Measurements from ENCODE around the gene TRIM65.

Gene TRIM65

DNA sequence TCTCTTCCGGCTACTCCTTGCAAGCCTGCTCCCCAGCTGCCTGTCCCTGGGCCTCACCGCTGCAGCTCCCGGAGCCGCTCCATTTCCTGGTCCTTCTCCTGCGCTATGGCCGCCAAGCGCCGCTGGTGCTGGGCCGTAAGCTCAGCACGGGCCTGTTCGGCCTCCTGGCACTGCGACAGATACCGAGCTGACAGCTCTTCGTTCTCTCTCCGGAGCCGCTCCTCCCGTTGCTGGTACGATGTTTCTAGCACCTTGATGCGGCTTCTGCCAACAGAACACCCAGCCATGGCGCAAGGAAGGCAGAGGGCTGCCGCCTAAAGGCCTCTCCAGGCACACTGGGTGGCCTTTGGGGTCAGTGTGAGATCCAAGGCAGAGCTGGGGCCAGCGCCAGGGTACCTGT is 22.9 kb upstream of the TRIM65 start:
- no peaks in the 10 kb centered on the region for H3K27me3 ChIP-seq (replicated peaks; ENCODE audit: insufficient read depth, low read length)
- TF ChIP-seq EZH2phosphoT487 (IDR thresholded peaks at IDR 0.05; ENCODE audit: low read length) (no peak), EZH2 (optimal IDR thresholded peaks at IDR 0.05; ENCODE audit: low read depth, low read length) (no peak)
- TF ChIP-seq, protein P1, sequence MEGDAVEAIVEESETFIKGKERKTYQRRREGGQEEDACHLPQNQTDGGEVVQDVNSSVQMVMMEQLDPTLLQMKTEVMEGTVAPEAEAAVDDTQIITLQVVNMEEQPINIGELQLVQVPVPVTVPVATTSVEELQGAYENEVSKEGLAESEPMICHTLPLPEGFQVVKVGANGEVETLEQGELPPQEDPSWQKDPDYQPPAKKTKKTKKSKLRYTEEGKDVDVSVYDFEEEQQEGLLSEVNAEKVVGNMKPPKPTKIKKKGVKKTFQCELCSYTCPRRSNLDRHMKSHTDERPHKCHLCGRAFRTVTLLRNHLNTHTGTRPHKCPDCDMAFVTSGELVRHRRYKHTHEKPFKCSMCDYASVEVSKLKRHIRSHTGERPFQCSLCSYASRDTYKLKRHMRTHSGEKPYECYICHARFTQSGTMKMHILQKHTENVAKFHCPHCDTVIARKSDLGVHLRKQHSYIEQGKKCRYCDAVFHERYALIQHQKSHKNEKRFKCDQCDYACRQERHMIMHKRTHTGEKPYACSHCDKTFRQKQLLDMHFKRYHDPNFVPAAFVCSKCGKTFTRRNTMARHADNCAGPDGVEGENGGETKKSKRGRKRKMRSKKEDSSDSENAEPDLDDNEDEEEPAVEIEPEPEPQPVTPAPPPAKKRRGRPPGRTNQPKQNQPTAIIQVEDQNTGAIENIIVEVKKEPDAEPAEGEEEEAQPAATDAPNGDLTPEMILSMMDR (IDR thresholded peaks at IDR 0.05; ENCODE audit: low read length): no peak
- no peaks in the 10 kb centered on the region for H3K4me1 ChIP-seq (ENCODE audit: low read length)
- H3K9me3 ChIP-seq (replicated peaks; ENCODE audit: insufficient read depth, low read length): no peaks in the 10 kb centered on the region
- H3K36me3 ChIP-seq (replicated peaks; ENCODE audit: insufficient read depth, low read length): no peaks in the 10 kb centered on the region
- H2AFZ ChIP-seq (ENCODE audit: low read length): no peak overlapping the region
- H3K79me2 ChIP-seq (ENCODE audit: low read length): no peaks in the 10 kb centered on the region
- H3K4me3 ChIP-seq (ENCODE audit: low read length): no peak overlapping the region
- no peak overlapping the region for H3K9ac ChIP-seq (ENCODE audit: low read length)
- DNase-seq: no peak
- H3K27ac ChIP-seq (ENCODE audit: low read length): no peak overlapping the region
- no peak overlapping the region for H3K4me2 ChIP-seq (ENCODE audit: low read depth, low read length)
- no peaks in the 10 kb centered on the region for H3K9me2 ChIP-seq (replicated peaks; ENCODE audit: insufficient read depth, low read length)
- no peaks in the 10 kb centered on the region for H4K20me1 ChIP-seq (ENCODE audit: insufficient read depth, low read length)
- no peaks in the 10 kb centered on the region for H3F3A ChIP-seq (ENCODE audit: insufficient read depth, low read length)

DNA sequence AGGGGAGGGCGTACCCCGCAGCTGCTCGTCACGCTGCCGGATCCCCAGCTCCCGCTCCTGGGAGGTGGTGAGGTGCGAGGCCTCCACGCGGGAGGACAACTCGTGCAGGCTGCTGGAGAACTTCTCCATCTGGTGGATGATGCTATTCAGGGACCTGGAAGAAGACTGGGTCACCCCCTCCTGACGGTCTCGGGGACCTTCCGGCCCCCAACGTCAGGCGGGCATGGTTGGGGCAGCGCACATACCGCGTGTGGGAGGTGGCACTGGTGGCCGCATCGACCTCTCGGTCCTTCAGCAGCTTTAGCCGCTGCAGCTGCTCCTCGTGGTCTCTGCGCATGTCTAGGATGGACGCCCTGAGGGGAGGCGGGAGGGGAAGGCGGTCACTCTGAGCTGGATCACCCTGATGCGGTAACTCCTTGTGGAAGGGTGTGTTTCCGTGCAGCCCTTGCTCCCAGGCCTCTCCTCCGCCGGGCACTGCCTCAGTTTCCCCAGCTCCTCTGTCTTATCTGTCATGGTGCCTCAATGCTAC is 21.2 kb upstream of the TRIM65 start:
- H3K9ac ChIP-seq (ENCODE audit: low read length): no peak overlapping the region
- no peaks in the 10 kb centered on the region for H3K9me2 ChIP-seq (replicated peaks; ENCODE audit: insufficient read depth, low read length)
- TF ChIP-seq EZH2 (optimal IDR thresholded peaks at IDR 0.05; ENCODE audit: low read depth, low read length) (no peak), EZH2phosphoT487 (IDR thresholded peaks at IDR 0.05; ENCODE audit: low read length) (no peak)
- TF ChIP-seq, protein P1 (IDR thresholded peaks at IDR 0.05; ENCODE audit: low read length): no peak

DNA sequence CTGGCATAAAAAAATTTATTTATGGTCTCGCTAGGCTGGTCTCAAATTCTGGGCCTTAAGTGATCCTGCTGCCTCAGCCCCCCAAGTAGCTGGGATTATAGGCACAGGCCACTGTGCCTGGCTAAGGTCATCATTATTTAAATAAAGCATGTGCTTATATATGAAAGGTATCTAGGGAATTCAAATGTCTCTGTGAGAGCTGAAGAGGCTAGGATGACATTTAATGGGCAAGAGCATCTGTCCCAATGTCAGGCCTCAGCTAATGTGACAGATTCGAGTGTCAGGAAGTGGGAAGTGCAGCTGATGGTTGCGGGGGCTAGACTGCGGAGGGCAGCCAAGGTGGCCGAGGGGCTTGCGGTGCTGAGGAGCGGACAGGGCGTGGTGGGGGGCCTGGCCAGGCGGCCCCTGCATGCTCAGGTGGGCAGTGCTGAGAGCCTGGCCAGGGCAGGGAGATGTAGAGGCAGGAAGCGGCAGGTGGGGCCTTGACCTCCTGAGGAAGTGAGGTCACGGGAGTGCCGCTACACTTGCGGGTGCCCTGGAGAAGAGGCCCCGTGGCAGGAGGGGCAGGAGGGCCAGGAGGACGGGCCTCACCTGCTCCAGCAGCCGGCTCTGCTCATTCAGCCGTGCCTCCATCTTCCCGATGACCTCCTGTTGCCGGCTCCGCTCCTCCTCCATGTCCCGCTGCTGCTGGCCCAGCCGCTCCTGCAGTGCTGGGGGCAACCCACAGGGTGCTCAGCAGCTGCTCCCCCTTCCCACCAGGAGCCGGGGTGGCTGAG is 20.6 kb upstream of the TRIM65 start:
- no peaks in the 10 kb centered on the region for H3K36me3 ChIP-seq (replicated peaks; ENCODE audit: insufficient read depth, low read length)
- H3K79me2 ChIP-seq (ENCODE audit: low read length): no peaks in the 10 kb centered on the region
- H3K27ac ChIP-seq (ENCODE audit: low read length): no peak overlapping the region
- no peaks in the 10 kb centered on the region for H4K20me1 ChIP-seq (ENCODE audit: insufficient read depth, low read length)
- H3K4me3 ChIP-seq (ENCODE audit: low read length): no peak overlapping the region
- no peak overlapping the region for H3K4me2 ChIP-seq (ENCODE audit: low read depth, low read length)
- H3K27me3 ChIP-seq (replicated peaks; ENCODE audit: insufficient read depth, low read length): no peaks in the 10 kb centered on the region
- DNase-seq: no peak
- H3K4me1 ChIP-seq (ENCODE audit: low read length): no peaks in the 10 kb centered on the region
- no peak overlapping the region for H3K9ac ChIP-seq (ENCODE audit: low read length)
- no peaks in the 10 kb centered on the region for H3K9me3 ChIP-seq (replicated peaks; ENCODE audit: insufficient read depth, low read length)
- no peak for TF ChIP-seq EZH2phosphoT487 (IDR thresholded peaks at IDR 0.05; ENCODE audit: low read length)
- no peak for TF ChIP-seq EZH2 (optimal IDR thresholded peaks at IDR 0.05; ENCODE audit: low read depth, low read length)
- TF ChIP-seq, protein P1 (IDR thresholded peaks at IDR 0.05; ENCODE audit: low read length): no peak
- no peaks in the 10 kb centered on the region for H3K9me2 ChIP-seq (replicated peaks; ENCODE audit: insufficient read depth, low read length)
- H2AFZ ChIP-seq (ENCODE audit: low read length): no peak overlapping the region
- no peaks in the 10 kb centered on the region for H3F3A ChIP-seq (ENCODE audit: insufficient read depth, low read length)

More for the DNA sequence above, 21.2 kb upstream of the TRIM65 start:
- no peak overlapping the region for H3K4me2 ChIP-seq (ENCODE audit: low read depth, low read length)
- no peaks in the 10 kb centered on the region for H3K27me3 ChIP-seq (replicated peaks; ENCODE audit: insufficient read depth, low read length)
- no peak for DNase-seq
- no peaks in the 10 kb centered on the region for H3K9me3 ChIP-seq (replicated peaks; ENCODE audit: insufficient read depth, low read length)
- no peak overlapping the region for H3K27ac ChIP-seq (ENCODE audit: low read length)
- H3K4me3 ChIP-seq (ENCODE audit: low read length): no peak overlapping the region
- H3K4me1 ChIP-seq (ENCODE audit: low read length): no peaks in the 10 kb centered on the region
- H3K36me3 ChIP-seq (replicated peaks; ENCODE audit: insufficient read depth, low read length): no peaks in the 10 kb centered on the region
- no peaks in the 10 kb centered on the region for H3F3A ChIP-seq (ENCODE audit: insufficient read depth, low read length)
- H2AFZ ChIP-seq (ENCODE audit: low read length): no peak overlapping the region
- H3K79me2 ChIP-seq (ENCODE audit: low read length): no peaks in the 10 kb centered on the region
- no peaks in the 10 kb centered on the region for H4K20me1 ChIP-seq (ENCODE audit: insufficient read depth, low read length)
